ENCODE measurements around the gene TDRD12. TPM values are rescaled to one million over a fixed set of nuclear protein-coding genes. Genes with fewer than 3 reads are reported as not detected.
"Not testable (repeated sequence)": the region's sequence is repeated elsewhere in the genome, so short reads cannot be mapped to it uniquely, and the experiment has no call there.

Gene TDRD12
- total RNA-seq, 2 experiments from 2014 or later, result 0.12 to 0.23 TPM

- H3K27me3 Mint-ChIP-seq, result no peaks in the 10 kb centered on the region
- ATAC-seq, result no peak
These were observed 1.3 kb upstream of the TDRD12 start for GRCh38 chr19:32718286-32718685.

DNA sequence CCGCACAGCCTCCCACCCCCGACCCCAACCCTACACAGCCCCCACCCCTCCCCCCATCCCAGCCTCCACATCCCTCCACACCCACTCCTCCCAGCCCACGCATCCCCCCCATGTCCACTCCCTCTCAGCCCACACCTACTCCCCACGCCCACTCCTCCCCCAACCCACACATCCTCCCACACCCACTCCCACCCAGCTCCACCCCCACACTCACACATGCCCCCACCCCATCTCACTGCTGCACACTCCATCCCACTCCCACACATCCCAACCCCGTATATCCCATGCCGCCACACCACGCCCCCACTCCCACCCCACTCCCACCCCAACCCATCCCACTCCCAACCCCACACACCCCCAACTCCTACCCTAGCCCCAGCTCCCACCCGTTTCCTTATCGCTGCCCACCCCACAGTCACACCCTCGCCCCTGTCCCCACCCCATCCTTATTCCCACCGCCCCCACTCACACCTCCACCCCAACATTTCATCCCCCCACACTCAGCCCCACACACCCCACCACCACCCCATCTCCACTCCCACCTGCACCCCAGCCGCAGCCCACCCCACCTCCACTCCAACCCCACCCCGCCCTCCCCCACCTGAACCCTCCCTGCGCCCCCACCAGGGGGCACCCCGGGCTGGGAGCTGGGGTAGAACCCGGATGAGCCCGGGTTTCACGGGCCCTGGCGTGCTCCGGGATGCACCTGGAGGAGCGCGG lies 809 bp downstream of the TDRD12 start:
- no peak overlapping the region for H3K27ac Mint-ChIP-seq
- no peaks in the 10 kb centered on the region for H3K27me3 Mint-ChIP-seq
- H3K4me3 Mint-ChIP-seq, result no peak overlapping the region
- no peaks in the 10 kb centered on the region for H3K9me3 Mint-ChIP-seq (ENCODE audit: low read depth)
- ChIA-PET POLR2A (no interaction called here), CTCF (no interaction called here)
- DNase-seq, result no peak
- no peaks in the 10 kb centered on the region for H3K4me1 Mint-ChIP-seq
- H3K36me3 Mint-ChIP-seq (ENCODE audit: low read depth), result peaks cover 3% of the 10 kb centered on the region
- intact Hi-C loops (cut with DNase I, micrococcal nuclease), result no loop called here
- no peak for ATAC-seq

More at GRCh38 chr19:32718286-32718685, 1.3 kb upstream of the TDRD12 start:
- DNase-seq, result no peak
- intact Hi-C loops (cut with DNase I, micrococcal nuclease), result no loop called here
- ChIA-PET POLR2A (no interaction called here), CTCF (no interaction called here)
- peaks cover 15% of the 10 kb centered on the region for H3K36me3 Mint-ChIP-seq (ENCODE audit: low read depth)
- H3K4me1 Mint-ChIP-seq, result no peaks in the 10 kb centered on the region
- no peak overlapping the region for H3K27ac Mint-ChIP-seq
- H3K4me3 Mint-ChIP-seq, result no peak overlapping the region
- no peaks in the 10 kb centered on the region for H3K9me3 Mint-ChIP-seq (ENCODE audit: low read depth)

DNA sequence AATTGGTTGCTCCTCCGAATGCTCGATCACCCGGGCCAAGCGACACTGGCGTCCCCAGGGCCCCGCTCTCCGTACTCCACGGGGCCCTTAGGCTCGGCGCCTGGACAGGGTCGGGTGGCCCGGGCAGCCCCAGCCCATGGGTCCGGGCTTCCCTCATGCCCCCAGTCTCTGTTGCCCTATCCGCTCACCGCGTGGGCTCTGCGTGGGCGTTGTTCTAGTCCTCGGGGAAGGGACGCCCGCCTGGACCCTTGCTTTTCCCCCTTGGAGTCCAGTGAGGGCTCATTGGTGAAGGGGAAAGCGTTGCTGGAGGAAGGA lies 1.3 kb downstream of the TDRD12 start:
- H3K4me3 Mint-ChIP-seq, result no peak overlapping the region
- intact Hi-C loops (cut with DNase I, micrococcal nuclease), result no loop called here
- H3K4me1 Mint-ChIP-seq, result no peaks in the 10 kb centered on the region
- peaks cover 3% of the 10 kb centered on the region for H3K36me3 Mint-ChIP-seq (ENCODE audit: low read depth)
- DNase-seq (no peak), ATAC-seq (no peak)
- H3K9me3 Mint-ChIP-seq (ENCODE audit: low read depth), result no peaks in the 10 kb centered on the region
- H3K27ac Mint-ChIP-seq, result no peak overlapping the region
- ChIA-PET CTCF (no interaction called here), POLR2A (no interaction called here)
- H3K27me3 Mint-ChIP-seq, result no peaks in the 10 kb centered on the region

DNA sequence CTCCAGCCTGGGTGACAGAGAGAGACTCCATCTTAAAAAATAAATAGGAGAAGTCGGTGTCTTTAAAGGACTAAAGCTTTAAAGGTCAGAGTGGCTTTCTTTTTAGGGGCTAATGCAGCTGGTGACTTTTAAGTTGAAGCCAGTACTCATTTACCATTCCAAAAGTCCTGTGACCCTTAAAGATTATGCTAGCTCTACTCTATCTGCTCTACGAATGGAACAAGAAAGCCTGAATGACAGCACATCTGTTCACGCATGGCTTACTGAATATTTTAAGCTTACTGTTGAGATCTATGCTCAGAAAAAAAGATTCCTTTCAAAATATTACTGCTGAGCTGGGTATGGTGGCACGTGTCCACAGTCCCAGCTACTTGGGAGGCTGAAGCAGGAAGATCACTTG lies 16.4 kb downstream of the TDRD12 start:
- Mint-ChIP-seq H3K9me3 (ENCODE audit: low read depth) (no peaks in the 10 kb centered on the region), H3K4me1 (no peaks in the 10 kb centered on the region), H3K36me3 (ENCODE audit: low read depth) (no peaks in the 10 kb centered on the region), H3K27ac (no peak overlapping the region), H3K4me3 (no peak overlapping the region), H3K27me3 (peaks cover 14% of the 10 kb centered on the region)
- ChIA-PET POLR2A (no interaction called here), CTCF (no interaction called here)
- DNase-seq, result no peak
- no peak for ATAC-seq
- intact Hi-C loops (cut with DNase I, micrococcal nuclease), result no loop called here

- no peak overlapping the region for H3K27ac Mint-ChIP-seq
- H3K36me3 Mint-ChIP-seq (ENCODE audit: low read depth), result no peaks in the 10 kb centered on the region
- no peaks in the 10 kb centered on the region for H3K9me3 Mint-ChIP-seq (ENCODE audit: low read depth)
- ATAC-seq (no peak), DNase-seq (no peak)
- ChIA-PET POLR2A (no interaction called here), CTCF (no interaction called here)
- intact Hi-C loops (cut with DNase I, micrococcal nuclease), result no loop called here
- H3K4me3 Mint-ChIP-seq, result no peak overlapping the region
- H3K27me3 Mint-ChIP-seq, result peaks cover 13% of the 10 kb centered on the region
- H3K4me1 Mint-ChIP-seq, result peaks cover 4% of the 10 kb centered on the region
These were observed 23.5 kb downstream of the TDRD12 start for GRCh38 chr19:32743021-32743420.

DNA sequence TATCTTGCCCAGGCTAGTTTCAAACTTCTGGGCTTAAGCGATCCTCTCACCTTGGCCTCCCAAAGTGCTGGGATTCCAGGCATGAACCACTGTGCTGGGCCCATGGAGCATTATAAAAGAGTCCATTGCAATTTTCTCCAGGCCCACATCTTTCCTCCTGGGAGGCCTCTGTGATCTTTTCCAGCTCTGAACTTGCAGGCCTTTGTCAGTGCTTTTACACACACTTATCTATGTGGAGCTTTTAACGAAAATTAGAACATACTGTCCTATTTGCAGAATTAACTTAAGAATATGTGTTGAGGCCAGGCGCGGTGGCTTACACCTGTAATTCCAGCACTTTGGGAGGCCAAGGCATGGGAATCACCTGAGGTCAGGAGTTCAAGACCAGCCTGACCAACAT lies 23.9 kb downstream of the TDRD12 start:
- no peak overlapping the region for H3K27ac Mint-ChIP-seq
- H3K4me1 Mint-ChIP-seq, result peaks cover 7% of the 10 kb centered on the region
- no peaks in the 10 kb centered on the region for H3K9me3 Mint-ChIP-seq (ENCODE audit: low read depth)
- no peak for ATAC-seq
- intact Hi-C loops (cut with DNase I, micrococcal nuclease), result no loop called here
- H3K36me3 Mint-ChIP-seq (ENCODE audit: low read depth), result no peaks in the 10 kb centered on the region
- H3K4me3 Mint-ChIP-seq, result no peak overlapping the region
- H3K27me3 Mint-ChIP-seq, result peaks cover 14% of the 10 kb centered on the region
- ChIA-PET POLR2A (no interaction called here), CTCF (no interaction called here)
- no peak for DNase-seq

DNA sequence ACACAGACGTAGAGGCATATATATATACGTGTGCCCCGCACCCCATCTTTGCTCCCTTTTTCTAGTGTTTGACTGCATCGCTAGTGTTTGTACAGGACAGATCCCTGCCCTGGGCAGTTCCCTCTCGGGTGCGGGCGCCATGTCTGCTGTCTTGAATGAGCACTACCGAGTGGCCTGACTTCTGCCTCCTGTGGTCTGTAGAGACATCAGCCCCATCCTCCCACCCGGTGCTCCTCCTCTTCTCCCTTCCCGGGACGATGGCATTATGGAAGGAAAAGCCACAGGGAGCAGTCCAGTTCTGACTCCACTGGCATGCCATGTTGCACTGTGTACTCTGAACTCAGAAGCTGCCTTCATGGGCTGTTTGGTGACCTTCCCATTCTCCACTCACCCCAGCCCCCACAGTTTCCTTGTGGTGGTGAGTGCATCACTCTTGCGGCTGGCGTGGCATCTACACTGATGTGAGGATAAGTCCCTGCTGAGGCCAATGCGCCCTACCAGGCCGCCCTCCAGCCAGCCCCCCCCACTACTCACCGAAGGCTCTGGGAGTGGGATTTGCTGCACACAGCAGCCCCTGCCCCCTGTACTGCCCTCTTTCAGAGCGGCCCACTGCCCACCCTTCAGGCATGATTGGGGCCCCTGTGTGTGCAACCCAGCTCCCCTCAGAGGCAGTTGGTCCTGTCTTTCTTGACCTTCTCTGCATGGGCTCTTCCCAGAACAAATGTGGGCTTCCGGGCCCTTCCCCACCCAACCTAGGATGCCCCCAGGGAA lies 25.2 kb downstream of the TDRD12 start:
- CTCF ChIA-PET, result interaction anchor here (0.6 to 0.7 kb wide), 2 partner anchors 156 to 174 kb away, joined by 3 read pairs; no protein-coding TSS in a partner anchor
- POLR2A ChIA-PET, result no interaction called here
- ATAC-seq, result no peak
- DNase-seq, result no peak
- no peaks in the 10 kb centered on the region for H3K9me3 Mint-ChIP-seq (ENCODE audit: low read depth)
- H3K4me1 Mint-ChIP-seq, result peaks cover 10% of the 10 kb centered on the region
- intact Hi-C loops (cut with DNase I, micrococcal nuclease), result loop anchor here in 1 of 2 experiments (5.0 kb wide), 1 partner anchor 48 kb away; no protein-coding TSS in a partner anchor
- no peaks in the 10 kb centered on the region for H3K36me3 Mint-ChIP-seq (ENCODE audit: low read depth)
- H3K27ac Mint-ChIP-seq, result no peak overlapping the region
- no peak overlapping the region for H3K4me3 Mint-ChIP-seq
- H3K27me3 Mint-ChIP-seq, result peaks cover 11% of the 10 kb centered on the region

DNA sequence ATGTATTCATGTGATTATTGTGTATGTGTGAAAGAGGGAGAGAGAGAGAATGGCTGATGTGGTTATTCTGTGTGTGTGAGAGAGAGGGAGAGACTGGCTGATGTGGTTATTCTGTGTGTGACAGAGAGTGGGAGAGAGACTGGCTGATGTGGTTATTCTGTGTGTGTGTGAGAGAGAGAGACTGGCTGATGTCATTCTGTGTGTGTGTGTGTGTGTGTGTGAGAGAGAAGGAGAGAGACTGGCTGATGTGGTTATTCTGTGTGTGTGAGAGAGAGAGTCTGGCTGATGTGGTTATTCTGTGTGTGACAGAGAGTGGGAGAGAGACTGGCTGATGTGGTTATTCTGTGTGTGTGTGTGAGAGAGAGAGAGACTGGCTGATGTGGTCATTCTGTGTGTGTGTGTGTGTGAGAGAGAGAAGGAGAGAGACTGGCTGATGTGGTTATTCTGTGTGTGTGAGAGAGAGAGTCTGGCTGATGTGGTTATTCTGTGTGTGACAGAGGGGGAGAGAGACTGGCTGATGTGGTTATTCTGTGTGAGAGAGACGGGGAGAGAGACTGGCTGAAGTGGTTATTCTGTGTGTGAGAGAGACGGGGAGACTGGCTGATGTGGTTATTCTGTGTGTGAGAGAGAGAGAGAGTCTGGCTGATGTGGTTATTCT lies 26.2 kb downstream of the TDRD12 start:
- H3K36me3 Mint-ChIP-seq (ENCODE audit: low read depth), result not testable (repeated sequence)
- peak; percentile 10 for ATAC-seq
- H3K27me3 Mint-ChIP-seq, result peaks cover 17% of the 10 kb centered on the region

GRCh38 chr19:32746631-32747196 lies 27.1 kb downstream of the TDRD12 start:
- H3K4me1 Mint-ChIP-seq; H3K9me3 Mint-ChIP-seq (ENCODE audit: low read depth); H3K36me3 Mint-ChIP-seq (ENCODE audit: low read depth); H3K4me3 Mint-ChIP-seq; POLR2A ChIA-PET; H3K27ac Mint-ChIP-seq: not testable (repeated sequence)
- H3K27me3 Mint-ChIP-seq, result peaks cover 17% of the 10 kb centered on the region
- CTCF ChIA-PET, result interaction anchor here (1.2 kb wide), 1 partner anchor 16 kb away, joined by 4 read pairs; no protein-coding TSS in a partner anchor
- intact Hi-C loops (cut with DNase I, micrococcal nuclease), result loop anchor here (1.0 to 5.0 kb wide), 3 partner anchors 46 to 56 kb away; partner anchors contain the start of gene NUDT19 (in 1 of the 2)
- peak; percentile 84 for ATAC-seq
- peak; percentile 36 for DNase-seq

More for the DNA sequence above, 26.2 kb downstream of the TDRD12 start:
- intact Hi-C loops (cut with DNase I, micrococcal nuclease), result loop anchor here (1.0 to 5.0 kb wide), 3 partner anchors 47 to 55 kb away; partner anchors contain the start of gene NUDT19 (in 1 of the 2)
- POLR2A ChIA-PET; H3K27ac Mint-ChIP-seq; H3K9me3 Mint-ChIP-seq (ENCODE audit: low read depth); CTCF ChIA-PET; H3K4me3 Mint-ChIP-seq; H3K4me1 Mint-ChIP-seq: not testable (repeated sequence)
- DNase-seq, result peak; percentile 13

DNA sequence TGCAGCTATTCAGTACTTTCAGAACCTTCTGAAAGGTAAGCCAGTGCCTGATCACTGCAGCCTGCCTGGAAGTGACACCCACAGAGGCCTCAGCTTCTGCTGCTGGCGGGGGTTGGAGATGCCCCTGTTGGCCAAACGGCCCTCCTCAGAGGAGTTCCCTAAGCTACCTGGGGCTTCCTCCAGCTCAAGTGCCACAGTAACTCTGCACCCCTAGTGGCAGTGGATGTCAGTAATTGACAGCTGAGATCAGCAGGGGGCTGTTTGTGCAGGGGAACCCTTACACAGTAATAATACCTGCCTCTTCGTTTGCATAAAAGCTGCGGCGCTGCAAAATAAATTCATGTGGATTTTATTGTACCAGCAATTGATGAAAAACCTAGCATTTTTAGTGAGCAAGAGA lies 28.9 kb downstream of the TDRD12 start:
- ChIA-PET CTCF (interaction anchor here (1.2 kb wide), 1 partner anchor 10 kb away, joined by 4 read pairs; no protein-coding TSS in a partner anchor), POLR2A (no interaction called here)
- Mint-ChIP-seq H3K4me3 (no peak overlapping the region), H3K36me3 (ENCODE audit: low read depth) (no peaks in the 10 kb centered on the region), H3K27ac (no peak overlapping the region), H3K9me3 (ENCODE audit: low read depth) (no peaks in the 10 kb centered on the region), H3K4me1 (peaks cover 10% of the 10 kb centered on the region), H3K27me3 (peaks cover 19% of the 10 kb centered on the region)
- DNase-seq (peak; percentile 18), ATAC-seq (no peak)
- intact Hi-C loops (cut with DNase I, micrococcal nuclease), result loop anchor here in 1 of 2 experiments (5.0 kb wide), 1 partner anchor 44 kb away; no protein-coding TSS in a partner anchor

DNA sequence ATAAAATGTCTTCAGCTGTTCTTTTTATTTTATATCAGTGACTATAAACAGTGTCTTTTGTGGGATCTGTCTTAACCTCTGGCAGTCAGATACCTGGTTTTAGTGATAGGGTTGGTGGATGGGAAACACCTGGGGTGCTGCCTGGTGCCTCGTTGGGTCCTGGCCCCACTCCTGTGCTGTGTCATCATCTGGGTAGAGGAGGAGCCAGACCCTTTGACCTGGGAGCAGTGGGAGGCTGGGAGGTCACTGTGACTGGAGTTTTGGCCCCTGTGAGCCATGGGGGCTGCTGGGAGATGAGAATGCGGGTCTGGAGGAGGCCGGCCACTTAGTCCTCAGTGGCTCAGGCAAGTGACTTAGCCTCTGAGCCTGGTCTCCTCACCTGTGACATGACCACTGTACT lies 29.4 kb downstream of the TDRD12 start:
- peaks cover 23% of the 10 kb centered on the region for H3K27me3 Mint-ChIP-seq
- peaks cover 10% of the 10 kb centered on the region for H3K4me1 Mint-ChIP-seq
- DNase-seq (no peak), ATAC-seq (no peak)
- no peak overlapping the region for H3K27ac Mint-ChIP-seq
- H3K9me3 Mint-ChIP-seq (ENCODE audit: low read depth), result no peaks in the 10 kb centered on the region
- POLR2A ChIA-PET, result no interaction called here
- no peak overlapping the region for H3K4me3 Mint-ChIP-seq
- intact Hi-C loops (cut with DNase I, micrococcal nuclease), result loop anchor here in 1 of 2 experiments (5.0 kb wide), 1 partner anchor 43 kb away; no protein-coding TSS in a partner anchor
- CTCF ChIA-PET, result no interaction called here
- H3K36me3 Mint-ChIP-seq (ENCODE audit: low read depth), result no peaks in the 10 kb centered on the region

Measured in activated CD4-positive, alpha-beta T cell treated with anti-CD3 and anti-CD28 coated beads for 36 hours (primary cell).